A172 (cell line): Measurements from ENCODE around the gene UBAC2. TPM values are rescaled to one million over a fixed set of nuclear protein-coding genes. Genes with fewer than 3 reads are reported as not detected.

ENCODE experiments used
- DNase-seq: peaks from one replicate; pipeline ENCODE4 v3.0.0-alpha.2; 2015; ENCODE audit warnings: low spot score
- total RNA-seq: library from RNA; depleted of rRNA; stranded (reverse); fragments of >200 nt; shearing (Covaris generic); gene quantifications from 2 replicates; pipeline ENCODE4 v1.2.3, GENCODE V29; 2014

UBAC2 gene
- total RNA-seq, 1 experiment from 2014 or later = 42.2 TPM

DNA sequence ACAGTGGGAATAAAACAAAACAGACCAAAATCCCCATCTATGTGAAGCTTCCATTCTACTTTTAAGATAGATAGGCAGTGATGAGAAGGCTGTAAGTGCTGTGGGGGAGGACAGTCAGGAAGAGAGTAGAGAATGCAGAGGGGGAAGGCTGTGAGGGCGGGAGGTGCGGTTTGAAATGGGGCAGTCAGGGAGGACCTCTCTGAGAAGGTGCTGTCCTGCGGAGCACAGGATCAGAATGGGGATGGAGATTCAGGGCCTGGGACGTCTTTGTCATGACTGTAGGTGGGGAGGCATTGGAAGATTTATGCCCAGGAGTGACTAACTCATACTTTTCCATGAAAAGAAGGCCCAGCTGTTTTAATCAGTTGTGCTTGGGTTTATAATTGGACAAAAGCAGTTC lies 110.5 kb downstream of the UBAC2 start:
- no peak for DNase-seq

GRCh38 chr13:99311748-99312492 lies 111.3 kb downstream of the UBAC2 start:
- DNase-seq = no peak

GRCh38 chr13:99312493-99312883 lies 111.8 kb downstream of the UBAC2 start:
- no peak for DNase-seq

DNA sequence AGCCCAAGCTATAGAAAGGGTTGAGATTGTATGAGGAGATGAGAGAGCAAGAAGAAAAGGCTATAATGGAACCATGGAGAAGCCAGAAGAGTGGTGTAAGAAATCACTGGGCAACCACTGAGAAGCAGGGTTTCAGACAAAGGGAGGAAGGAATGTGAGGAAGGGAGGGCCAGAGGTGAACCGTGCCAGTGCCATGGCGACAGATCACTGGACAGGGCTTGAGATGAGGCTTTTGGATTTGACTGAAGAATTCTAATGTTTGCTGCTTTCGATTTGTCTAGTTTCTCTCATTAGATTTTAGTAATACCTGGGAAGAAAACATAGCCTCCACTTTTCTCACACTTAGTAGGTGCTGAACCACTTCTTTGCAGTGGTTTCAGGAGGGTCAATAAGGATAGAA lies 112.8 kb downstream of the UBAC2 start:
- no peak for DNase-seq

DNA sequence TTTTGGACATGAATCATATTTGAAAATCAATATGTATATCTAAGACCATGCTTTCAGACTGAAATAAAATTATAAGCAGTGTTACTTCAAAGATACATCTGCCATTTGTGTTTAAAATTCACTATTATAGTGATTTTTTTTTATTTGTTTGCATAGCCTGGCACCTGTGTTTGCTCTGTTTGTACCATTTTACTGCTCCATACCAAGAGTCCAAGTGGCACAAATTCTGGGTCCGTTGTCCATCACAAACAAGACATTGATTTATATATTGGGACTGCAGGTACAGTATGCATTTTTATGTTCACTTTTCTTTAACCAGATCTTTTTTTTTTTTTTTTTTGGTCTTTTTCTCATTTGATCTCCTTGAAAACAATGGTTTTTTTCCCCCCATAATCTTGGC lies 113.3 kb downstream of the UBAC2 start:
- no peak for DNase-seq

DNA sequence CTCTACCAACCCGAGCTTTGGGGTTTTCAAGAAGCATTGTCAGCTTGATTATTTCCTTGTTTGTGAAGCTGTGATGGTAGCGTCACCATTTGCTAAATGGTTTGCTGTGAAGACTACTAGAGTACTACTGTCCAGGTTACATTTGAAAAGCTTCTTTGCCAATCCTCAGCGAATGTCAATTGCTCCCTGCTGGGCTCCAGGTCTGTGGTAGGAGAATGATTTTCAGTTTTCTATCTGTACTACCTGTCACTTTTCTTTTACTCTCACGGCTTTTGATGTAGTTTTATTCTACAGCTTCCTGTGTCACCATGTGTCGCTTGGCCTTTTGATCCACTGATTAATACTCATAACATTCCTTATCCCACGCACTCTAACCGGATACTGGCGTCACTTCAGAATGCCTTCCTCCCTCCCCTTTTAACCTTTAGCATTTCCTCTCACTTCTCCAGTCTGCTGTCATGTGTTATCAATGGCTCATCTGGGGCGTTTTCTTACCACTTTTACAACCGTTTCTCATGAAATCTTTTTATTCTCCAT lies 114.1 kb downstream of the UBAC2 start:
- peak; percentile 42 for DNase-seq

GRCh38 chr13:99315186-99315585 lies 114.5 kb downstream of the UBAC2 start:
- DNase-seq = no peak

GRCh38 chr13:99316224-99316623 lies 115.6 kb downstream of the UBAC2 start:
- DNase-seq = no peak

GRCh38 chr13:99316657-99317256 lies 116.1 kb downstream of the UBAC2 start:
- no peak for DNase-seq

DNA sequence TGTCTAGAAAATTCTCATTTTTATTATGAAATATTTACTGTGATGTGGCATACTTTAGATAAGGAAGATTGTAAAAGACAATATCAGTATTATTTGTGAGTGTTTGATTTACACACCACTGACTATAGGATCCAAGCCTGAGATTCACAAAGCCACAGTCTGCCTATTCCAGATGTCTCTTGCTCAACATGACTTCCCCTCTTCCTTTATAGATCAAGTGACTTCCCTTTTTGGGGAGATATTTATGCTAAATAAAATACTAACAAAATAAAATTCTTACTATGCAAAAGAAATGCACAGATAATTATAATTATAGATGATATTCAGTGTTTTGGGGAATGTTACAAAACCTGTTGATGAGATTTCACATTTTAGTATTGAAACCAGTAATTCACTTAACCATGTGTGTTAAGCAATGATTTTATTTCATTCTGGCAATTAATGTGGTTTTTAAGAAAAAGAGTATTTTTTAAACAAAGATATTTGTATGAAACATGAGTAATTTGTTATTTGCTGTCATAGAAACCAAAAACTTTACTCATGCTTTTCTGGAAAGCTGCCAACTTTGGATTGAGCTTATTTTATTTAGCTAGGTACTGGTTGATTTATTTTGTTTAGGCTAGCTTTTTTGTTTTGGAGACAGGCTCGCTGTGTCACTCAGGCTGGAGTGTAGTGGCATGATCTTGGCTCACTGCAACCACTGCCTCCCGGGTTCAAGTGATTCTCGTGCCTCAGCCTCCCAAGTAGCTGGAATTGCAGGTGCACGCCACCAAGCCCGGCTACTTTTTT lies 120.2 kb downstream of the UBAC2 start:
- peak; percentile 65 for DNase-seq

- DNase-seq = no peak
Measured at GRCh38 chr13:99321709-99322108, 121.1 kb downstream of the UBAC2 start.

GRCh38 chr13:99322297-99323103 lies 121.8 kb downstream of the UBAC2 start:
- DNase-seq = peak; percentile 86

GRCh38 chr13:99323488-99323887 lies 122.8 kb downstream of the UBAC2 start:
- DNase-seq = peak; percentile 51

DNA sequence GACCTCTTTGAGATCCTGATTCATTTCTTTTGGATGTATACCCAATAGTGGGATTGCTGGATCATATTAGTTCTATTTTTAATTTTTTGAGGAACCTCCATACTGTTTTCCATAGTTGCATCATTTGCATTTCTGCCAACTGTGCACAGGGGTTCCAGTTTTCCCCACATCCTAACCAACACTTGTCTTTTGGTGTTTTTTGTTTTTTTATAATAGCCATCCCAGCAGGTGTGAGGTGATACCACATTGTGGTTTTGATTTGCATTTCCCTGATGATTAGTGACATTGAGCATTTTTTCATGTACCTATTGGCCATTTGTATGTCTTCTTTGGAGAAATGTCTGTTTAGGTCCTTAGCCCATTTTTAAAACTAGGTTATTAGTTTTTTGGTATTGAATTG lies 125.4 kb downstream of the UBAC2 start:
- no peak for DNase-seq

- no peak for DNase-seq
Measured at GRCh38 chr13:99327126-99327525, 126.5 kb downstream of the UBAC2 start.

GRCh38 chr13:99327761-99328160 lies 127.1 kb downstream of the UBAC2 start:
- DNase-seq = no peak

DNA sequence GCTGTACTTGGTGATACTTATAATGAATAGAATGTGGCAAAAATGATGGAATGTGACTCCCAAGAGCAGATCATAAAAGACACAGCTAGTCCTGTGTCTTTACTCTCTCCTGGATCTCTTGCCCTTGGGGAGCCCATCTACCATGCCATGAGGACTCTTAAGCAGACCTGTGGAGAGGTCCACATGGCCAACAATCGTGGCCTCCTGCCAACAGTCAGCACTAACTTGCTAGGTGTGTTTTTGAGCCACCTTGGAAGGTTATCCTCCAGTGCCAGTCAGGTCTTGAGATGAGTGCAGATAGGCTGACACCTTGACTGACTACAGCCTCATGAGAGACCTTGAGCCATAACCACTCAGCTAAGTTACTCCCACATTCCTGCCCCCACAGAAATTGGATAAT lies 128.8 kb downstream of the UBAC2 start:
- no peak for DNase-seq

DNA sequence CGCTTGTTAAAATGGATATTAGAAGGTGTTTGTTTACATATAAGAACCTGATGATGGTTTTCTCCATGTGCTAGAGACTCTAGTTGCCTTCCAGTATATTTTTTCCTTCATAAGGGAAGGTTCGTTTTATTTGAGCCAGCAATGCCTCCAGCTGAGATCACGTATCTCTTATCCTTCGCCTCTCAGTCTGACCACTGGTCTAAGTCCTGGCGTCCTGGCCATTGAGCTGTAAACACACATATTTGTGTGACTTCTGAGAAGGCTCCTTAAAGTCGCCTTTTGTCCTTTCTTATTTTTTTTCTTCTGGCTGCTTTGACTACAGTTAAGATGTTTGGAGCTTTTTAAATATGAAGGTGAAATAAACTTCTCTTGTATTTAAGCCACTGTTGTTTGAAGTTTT lies 130.3 kb downstream of the UBAC2 start:
- DNase-seq = no peak

GRCh38 chr13:99331881-99332293 lies 131.2 kb downstream of the UBAC2 start:
- DNase-seq = no peak

- DNase-seq = no peak
Measured at GRCh38 chr13:99332456-99332855, 131.8 kb downstream of the UBAC2 start.

DNA sequence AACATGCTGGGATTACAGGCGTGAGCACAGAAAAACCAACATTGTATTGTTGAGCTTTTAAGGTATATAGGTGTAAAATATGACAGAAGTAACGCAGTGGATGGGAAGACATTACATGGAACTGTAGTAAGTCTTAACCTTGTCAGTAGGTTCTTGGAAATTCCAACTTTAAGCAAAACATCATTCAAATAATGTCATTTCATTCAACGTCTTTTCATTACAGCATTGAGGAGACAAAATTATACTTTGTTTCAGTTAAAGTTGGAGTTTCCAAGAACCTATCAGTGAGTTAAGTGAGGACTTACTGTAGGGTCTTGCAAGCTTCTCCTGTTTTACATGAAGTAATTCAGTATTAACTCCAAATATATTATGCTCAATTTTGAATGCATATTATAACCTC lies 133.6 kb downstream of the UBAC2 start:
- DNase-seq = no peak

- DNase-seq = no peak
Measured at GRCh38 chr13:99335087-99335486, 134.4 kb downstream of the UBAC2 start.
